GM23338 (cell line): ENCODE measurements around the gene CACNA1B.
"Not testable (repeated sequence)": the region's sequence is repeated elsewhere in the genome, so short reads cannot be mapped to it uniquely, and the experiment has no call there.

ENCODE experiments used
- CREB1 ChIP-seq: fragments of 250-450 bp; sonication (Bioruptor Pico); IDR thresholded peaks from 2 replicates; pipeline ENCODE4 v1.5.0; 2020; ENCODE audit warnings: low read depth, mild to moderate bottlenecking, moderate library complexity
- CTCF ChIP-seq, 2 experiments: fragments of 200-600 bp in 1 of 2; sonication (generic) in 1 of 2; conservative IDR thresholded peaks; 2 replicates each; pipeline versions ENCODE4 v1.5.1 to v1.6.1; 2016 to 2017; ENCODE audit warnings: antibody characterized with exemption in 2 of 2, low read depth in 2 of 2, mild to moderate bottlenecking in 2 of 2, moderate library complexity in 1 of 2
- ETS1 ChIP-seq: IDR thresholded peaks from 2 replicates; pipeline ENCODE4 v1.6.1; 2016; ENCODE audit warnings: antibody characterized with exemption
- EZH2 ChIP-seq: fragments of 200-600 bp; sonication (generic); IDR thresholded peaks from one replicate; pipeline ENCODE4 v1.8.0; 2017; ENCODE audit warnings: antibody characterized with exemption, mild to moderate bottlenecking, low read depth; ENCODE audit not compliant: unreplicated experiment
- EZH2phosphoT487 ChIP-seq: fragments of 200-600 bp; sonication (generic); IDR thresholded peaks from one replicate; pipeline ENCODE4 v1.8.1; 2018; ENCODE audit warnings: antibody characterized with exemption; ENCODE audit not compliant: unreplicated experiment
- JUNB ChIP-seq: IDR thresholded peaks from one replicate; pipeline ENCODE4 v1.6.1; 2016; ENCODE audit warnings: antibody characterized with exemption; ENCODE audit not compliant: unreplicated experiment
- NANOG ChIP-seq: IDR thresholded peaks from 2 replicates; pipeline ENCODE4 v1.6.1; 2016; ENCODE audit warnings: antibody characterized with exemption, borderline replicate concordance
- POLR2AphosphoS5 ChIP-seq: IDR thresholded peaks from 2 replicates; pipeline ENCODE4 v1.6.1; 2016; ENCODE audit warnings: antibody characterized with exemption, low read depth
- REST ChIP-seq: IDR thresholded peaks from one replicate; pipeline ENCODE4 v1.6.1; 2018; ENCODE audit warnings: antibody characterized with exemption; ENCODE audit not compliant: unreplicated experiment
- STAT1 ChIP-seq: IDR thresholded peaks from one replicate; pipeline ENCODE4 v1.6.1; 2016; ENCODE audit warnings: antibody characterized with exemption; ENCODE audit not compliant: unreplicated experiment
- ZNF114 ChIP-seq: fragments of 250-450 bp; sonication (Bioruptor Pico); IDR thresholded peaks from 2 replicates; pipeline ENCODE4 v1.5.0; 2020; ENCODE audit warnings: mild to moderate bottlenecking, moderate library complexity
- ZNF462 ChIP-seq: fragments of 250-450 bp; sonication (Bioruptor Pico); IDR thresholded peaks from 2 replicates; pipeline ENCODE4 v1.5.0; 2020; ENCODE audit warnings: mild to moderate bottlenecking, moderate library complexity

- not testable (repeated sequence) for TF ChIP-seq EZH2; POLR2AphosphoS5; EZH2phosphoT487; CTCF (conservative IDR thresholded peaks at IDR 0.05; ENCODE audit: low read depth in 2 of 2); CREB1; ETS1; REST; JUNB; NANOG; STAT1; ZNF114 (CRISPR knock-in tag); ZNF462
These were observed 249.4 kb downstream of the CACNA1B start for GRCh38 chr9:138126858-138127584.
